ENCODE data around the gene MUC4.

The MUC4 gene

GRCh38 chr3:195853996-195854395 lies 42.3 kb upstream of the MUC4 start:
- no peak overlapping the region for H3K4me2 ChIP-seq
- no peaks in the 10 kb centered on the region for H3K27me3 ChIP-seq (ENCODE audit: insufficient read depth, low read depth)
- H3K36me3 ChIP-seq (ENCODE audit: insufficient read depth), result no peaks in the 10 kb centered on the region
- H3K9ac ChIP-seq, result no peak overlapping the region
- H4K20me1 ChIP-seq (ENCODE audit: insufficient read depth), result no peaks in the 10 kb centered on the region
- H3K4me3 ChIP-seq (IDR thresholded peaks at IDR 0.05; ENCODE audit: insufficient read depth, low read depth, low read length), result no peak overlapping the region
- H2AFZ ChIP-seq (ENCODE audit: low read depth), result no peak overlapping the region
- H3K4me1 ChIP-seq (ENCODE audit: low read depth, poor library complexity, severe bottlenecking), result peaks cover 3% of the 10 kb centered on the region
- no peaks in the 10 kb centered on the region for H3K79me2 ChIP-seq (ENCODE audit: insufficient read depth, low read depth)
- TF ChIP-seq CTCF (conservative IDR thresholded peaks at IDR 0.05; ENCODE audit: low read depth, low read length), result no peak
- no peak overlapping the region for H3K27ac ChIP-seq

- no peaks in the 10 kb centered on the region for H3K79me2 ChIP-seq (ENCODE audit: insufficient read depth, low read depth)
- no peak overlapping the region for H3K9ac ChIP-seq
- H3K36me3 ChIP-seq (ENCODE audit: insufficient read depth), result no peaks in the 10 kb centered on the region
- H3K4me3 ChIP-seq (IDR thresholded peaks at IDR 0.05; ENCODE audit: insufficient read depth, low read depth, low read length), result no peak overlapping the region
- H2AFZ ChIP-seq (ENCODE audit: low read depth), result no peak overlapping the region
- H3K27me3 ChIP-seq (ENCODE audit: insufficient read depth, low read depth), result no peaks in the 10 kb centered on the region
- H4K20me1 ChIP-seq (ENCODE audit: insufficient read depth), result no peaks in the 10 kb centered on the region
- no peaks in the 10 kb centered on the region for H3K4me1 ChIP-seq (ENCODE audit: low read depth, poor library complexity, severe bottlenecking)
- H3K4me2 ChIP-seq, result no peak overlapping the region
- H3K27ac ChIP-seq, result no peak overlapping the region
- TF ChIP-seq CTCF (conservative IDR thresholded peaks at IDR 0.05; ENCODE audit: low read depth, low read length), result no peak
Measured at GRCh38 chr3:195853036-195853435, 41.3 kb upstream of the MUC4 start.

- no peaks in the 10 kb centered on the region for H3K79me2 ChIP-seq (ENCODE audit: insufficient read depth, low read depth)
- no peaks in the 10 kb centered on the region for H3K36me3 ChIP-seq (ENCODE audit: insufficient read depth)
- no peak overlapping the region for H3K9ac ChIP-seq
- TF ChIP-seq CTCF (conservative IDR thresholded peaks at IDR 0.05; ENCODE audit: low read depth, low read length), result peak; percentile 100
- no peaks in the 10 kb centered on the region for H4K20me1 ChIP-seq (ENCODE audit: insufficient read depth)
- H3K4me1 ChIP-seq (ENCODE audit: low read depth, poor library complexity, severe bottlenecking), result no peaks in the 10 kb centered on the region
- H3K4me3 ChIP-seq (IDR thresholded peaks at IDR 0.05; ENCODE audit: insufficient read depth, low read depth, low read length), result no peak overlapping the region
- no peaks in the 10 kb centered on the region for H3K27me3 ChIP-seq (ENCODE audit: insufficient read depth, low read depth)
- peak overlapping the region; percentile 8; the same call in 1 of the 2 replicates for H2AFZ ChIP-seq (ENCODE audit: low read depth)
- no peak overlapping the region for H3K27ac ChIP-seq
- H3K4me2 ChIP-seq, result 0 out of 2 replicates have a peak overlapping the region, but pooled peaks have one; percentile 3
Measured at GRCh38 chr3:195850857-195851543, 39.3 kb upstream of the MUC4 start.

GRCh38 chr3:195849322-195850074 lies 37.8 kb upstream of the MUC4 start:
- Histone ChIP-seq H3K79me2 (ENCODE audit: insufficient read depth, low read depth) (no peaks in the 10 kb centered on the region), H3K4me3 (IDR thresholded peaks at IDR 0.05; ENCODE audit: insufficient read depth, low read depth, low read length) (no peak overlapping the region), H3K9ac (no peak overlapping the region), H3K4me2 (peak overlapping the region; percentile 11; the same call in 1 of the 2 replicates), H3K27ac (no peak overlapping the region), H2AFZ (ENCODE audit: low read depth) (0 out of 2 replicates have a peak overlapping the region, but pooled peaks have one; percentile 24), H4K20me1 (ENCODE audit: insufficient read depth) (no peaks in the 10 kb centered on the region), H3K4me1 (ENCODE audit: low read depth, poor library complexity, severe bottlenecking) (no peaks in the 10 kb centered on the region), H3K27me3 (ENCODE audit: insufficient read depth, low read depth) (no peaks in the 10 kb centered on the region; the same call in 1 of the 2 replicates), H3K36me3 (ENCODE audit: insufficient read depth) (no peaks in the 10 kb centered on the region)
- TF ChIP-seq CTCF (conservative IDR thresholded peaks at IDR 0.05; ENCODE audit: low read depth, low read length), result peak; percentile 60
